A204.1 (cell line): ENCODE data around the gene XRN1.

Experiments
- FAIRE-seq: peaks from 2 replicates; lab custom pipeline; 2012; peaks lifted over from hg19 to GRCh38; lab: Jason Lieb, UNC

The XRN1 gene

GRCh38 chr3:142270407-142270806 is 177.4 kb downstream of the XRN1 start:
- FAIRE-seq: no peak

GRCh38 chr3:142269767-142270166 is 178.1 kb downstream of the XRN1 start:
- FAIRE-seq: no peak

- FAIRE-seq: no peak
Observed at GRCh38 chr3:142268426-142268825, 179.4 kb downstream of the XRN1 start.

- no peak for FAIRE-seq
Observed at GRCh38 chr3:142267269-142267668, 180.6 kb downstream of the XRN1 start.

GRCh38 chr3:142263112-142263511 is 184.7 kb downstream of the XRN1 start:
- no peak for FAIRE-seq

GRCh38 chr3:142259359-142259758 is 188.5 kb downstream of the XRN1 start:
- no peak for FAIRE-seq

- no peak for FAIRE-seq
Observed at GRCh38 chr3:142256712-142257333, 191.0 kb downstream of the XRN1 start.
